ENCODE measurements around the gene MRPL40.
A peak's percentile ranks its signal among the peaks of the same experiment; 100 is the strongest.
"Not testable (repeated sequence)": the region's sequence is repeated elsewhere in the genome, so short reads cannot be mapped to it uniquely, and the experiment has no call there.

MRPL40 gene

GRCh38 chr22:19442166-19442565 is 9.8 kb downstream of the MRPL40 start:
- no peak for DNase-seq (ENCODE audit: low read depth)

DNA sequence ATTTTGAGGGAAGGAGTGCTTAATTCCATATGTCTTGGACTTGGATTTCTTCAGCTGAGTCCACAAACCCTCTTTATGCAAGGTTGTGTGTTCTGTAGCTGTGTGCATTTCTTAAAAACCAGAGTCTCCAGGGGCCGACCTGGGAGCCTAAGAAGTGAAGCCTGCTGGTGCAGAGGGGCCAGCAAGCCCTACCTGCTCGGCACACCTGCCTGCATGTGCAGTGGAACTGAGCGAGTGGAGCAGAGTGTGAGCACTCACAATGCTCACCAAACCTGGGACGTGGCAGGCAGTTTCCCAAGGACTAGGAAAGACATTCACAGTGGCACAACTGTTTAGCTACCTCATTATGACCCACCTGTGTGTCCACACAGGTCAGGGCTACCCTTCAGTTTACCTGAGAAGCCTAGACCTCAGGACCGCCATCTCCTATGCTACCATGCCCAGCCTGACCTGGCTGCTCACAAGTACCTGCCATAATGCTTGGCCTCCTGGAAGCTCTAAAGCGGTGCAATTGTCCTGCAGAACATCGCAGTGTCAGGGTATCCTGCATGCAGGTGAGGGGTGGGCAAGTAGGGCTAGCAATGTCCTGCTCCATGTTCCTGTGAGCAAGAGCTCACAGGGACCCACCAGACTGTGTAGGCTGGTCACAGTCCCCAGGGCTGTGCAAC is 11.3 kb downstream of the MRPL40 start:
- DNase-seq (ENCODE audit: low read depth), result no peak

GRCh38 chr22:19445279-19445982 is 13.1 kb downstream of the MRPL40 start:
- DNase-seq (ENCODE audit: low read depth), result not testable (repeated sequence)

- peak; percentile 19 for DNase-seq (ENCODE audit: low read depth)
Observed at GRCh38 chr22:19446603-19447329, 14.4 kb downstream of the MRPL40 start.

DNA sequence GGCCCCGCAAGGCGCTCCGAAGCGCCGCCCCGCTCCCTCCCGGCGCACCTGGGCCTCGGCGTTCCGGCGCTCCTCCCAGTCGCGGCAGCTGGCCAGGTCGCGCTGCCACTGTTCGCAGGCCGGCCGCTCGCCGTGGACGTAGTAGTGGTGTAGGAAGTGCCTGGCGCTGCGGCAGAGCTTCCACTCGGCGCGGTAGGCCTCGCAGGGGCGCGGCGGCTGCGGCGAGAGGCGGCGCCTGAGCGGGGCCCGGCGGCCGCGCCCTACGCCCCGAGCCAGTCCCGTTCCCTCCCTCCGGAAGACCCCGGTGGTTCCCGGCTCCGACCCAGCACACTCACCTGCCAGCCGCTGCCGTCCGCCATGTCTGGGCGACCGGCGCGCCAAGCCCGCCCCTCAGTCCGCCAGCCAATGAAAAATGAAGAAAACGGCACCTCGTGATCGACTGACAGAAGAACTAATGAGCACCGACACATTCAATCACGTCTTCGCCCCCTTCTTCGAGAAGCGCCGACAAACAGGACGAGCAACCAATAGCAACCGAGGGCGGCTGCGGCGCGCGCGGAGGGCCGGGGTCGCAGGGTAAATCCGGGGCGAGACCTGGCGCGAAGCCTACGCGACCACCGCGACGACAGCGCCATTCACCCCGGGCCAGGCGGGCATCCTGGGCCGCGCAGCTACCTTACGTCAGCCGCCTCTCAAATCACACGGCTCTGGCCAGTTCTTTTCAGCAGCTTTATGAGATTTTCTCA is 15.2 kb downstream of the MRPL40 start, which contains the start of gene C22orf39:
TSS of gene C22orf39 (minus strand) at position 382 of the 746 bp plus-strand sequence. CDS start at position 359, 23 bp downstream.
- peak; percentile 92 for DNase-seq (ENCODE audit: low read depth)

DNA sequence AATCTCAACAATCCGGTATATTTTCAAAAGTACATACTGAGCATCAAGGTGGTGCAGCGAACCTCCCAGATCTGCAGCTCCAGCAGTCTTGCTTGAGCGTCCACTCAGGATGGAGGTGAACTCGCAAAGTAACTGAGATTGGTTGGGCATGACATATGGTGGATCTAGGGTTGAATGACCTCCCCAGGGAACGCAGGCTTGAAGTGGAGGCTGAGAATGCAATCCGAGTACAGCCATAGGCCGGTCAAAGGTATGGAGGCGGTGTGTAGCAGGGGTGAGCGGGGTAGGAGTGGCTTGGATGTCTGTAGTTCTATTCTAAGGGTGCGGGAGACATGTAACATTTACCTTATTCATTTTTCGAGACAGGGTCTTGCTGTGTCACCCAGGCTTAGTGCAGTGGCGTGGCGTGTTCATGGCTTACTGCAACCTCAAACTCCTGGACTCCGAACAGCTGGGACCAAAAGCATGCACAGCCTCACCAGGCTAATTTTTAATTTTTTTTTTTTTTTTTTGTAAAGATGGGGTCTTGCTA is 15.8 kb downstream of the MRPL40 start:
- peak; percentile 48 for DNase-seq (ENCODE audit: low read depth)

- no peak for DNase-seq (ENCODE audit: low read depth)
Observed at GRCh38 chr22:19448739-19449421, 16.5 kb downstream of the MRPL40 start.

- DNase-seq (ENCODE audit: low read depth), result no peak
Observed at GRCh38 chr22:19449422-19449767, 17.1 kb downstream of the MRPL40 start.

DNA sequence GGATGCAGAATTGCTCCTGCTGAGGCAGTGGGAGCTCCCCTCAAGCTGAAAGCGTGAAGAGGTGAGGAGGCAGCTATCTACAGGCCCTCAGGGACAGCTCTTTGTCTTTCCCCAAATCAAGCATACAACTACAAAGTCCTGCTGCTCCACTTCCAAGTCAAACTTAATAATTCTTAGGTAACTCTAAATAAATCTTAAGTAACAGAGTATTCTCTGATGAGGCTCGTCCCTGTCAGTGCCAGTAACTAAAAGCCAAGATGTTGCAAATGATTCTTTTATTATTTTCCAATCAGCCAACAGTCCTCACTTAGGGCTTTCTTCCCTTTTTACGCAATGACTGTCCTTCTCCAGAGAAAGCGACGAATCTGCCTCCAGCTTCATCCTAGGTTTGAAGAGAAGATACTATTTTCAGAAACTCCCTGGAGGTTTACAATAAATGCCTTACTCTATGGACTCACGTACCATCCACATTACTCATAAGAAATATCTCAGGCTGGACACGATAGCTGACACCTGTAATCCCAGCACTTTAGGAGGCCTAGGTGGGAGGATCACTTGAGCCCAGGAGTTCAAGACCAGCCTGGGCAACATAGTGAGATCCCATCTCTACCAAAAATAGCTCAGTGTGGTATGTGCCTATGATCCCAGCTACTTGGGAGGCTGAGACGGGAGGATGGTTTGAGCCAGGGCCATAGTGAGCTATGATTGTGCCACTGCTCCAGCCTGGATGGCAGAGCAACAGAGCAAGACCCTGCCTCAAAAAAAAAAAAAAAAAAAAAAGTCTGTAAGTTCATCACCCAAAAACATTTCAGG is 18.2 kb downstream of the MRPL40 start:
- no peak for DNase-seq (ENCODE audit: low read depth)

DNA sequence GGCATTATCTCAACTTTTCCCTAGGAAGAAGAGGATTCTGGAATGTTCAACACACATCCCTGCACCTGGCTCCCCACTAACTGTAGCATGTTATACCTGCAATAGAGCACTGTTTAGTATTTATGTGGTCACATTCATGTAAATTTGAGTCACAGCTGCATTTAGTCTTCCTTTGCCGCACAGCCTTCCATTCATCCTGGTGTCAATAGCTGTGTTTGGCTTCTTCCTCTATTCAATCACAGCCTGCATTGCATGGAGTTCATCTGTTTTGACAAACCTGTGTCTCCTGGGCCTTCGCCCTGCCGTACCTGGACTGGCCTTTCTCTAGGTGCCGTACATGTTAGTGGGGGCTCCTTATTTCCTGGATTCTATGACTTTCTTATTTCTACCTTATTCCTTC is 19.2 kb downstream of the MRPL40 start:
- DNase-seq (ENCODE audit: low read depth), result no peak

- DNase-seq (ENCODE audit: low read depth), result no peak
Observed at GRCh38 chr22:19453718-19454117, 21.4 kb downstream of the MRPL40 start.

- no peak for DNase-seq (ENCODE audit: low read depth)
Observed at GRCh38 chr22:19454156-19454555, 21.8 kb downstream of the MRPL40 start.

- DNase-seq (ENCODE audit: low read depth), result no peak
Observed at GRCh38 chr22:19455033-19455432, 22.7 kb downstream of the MRPL40 start.

DNA sequence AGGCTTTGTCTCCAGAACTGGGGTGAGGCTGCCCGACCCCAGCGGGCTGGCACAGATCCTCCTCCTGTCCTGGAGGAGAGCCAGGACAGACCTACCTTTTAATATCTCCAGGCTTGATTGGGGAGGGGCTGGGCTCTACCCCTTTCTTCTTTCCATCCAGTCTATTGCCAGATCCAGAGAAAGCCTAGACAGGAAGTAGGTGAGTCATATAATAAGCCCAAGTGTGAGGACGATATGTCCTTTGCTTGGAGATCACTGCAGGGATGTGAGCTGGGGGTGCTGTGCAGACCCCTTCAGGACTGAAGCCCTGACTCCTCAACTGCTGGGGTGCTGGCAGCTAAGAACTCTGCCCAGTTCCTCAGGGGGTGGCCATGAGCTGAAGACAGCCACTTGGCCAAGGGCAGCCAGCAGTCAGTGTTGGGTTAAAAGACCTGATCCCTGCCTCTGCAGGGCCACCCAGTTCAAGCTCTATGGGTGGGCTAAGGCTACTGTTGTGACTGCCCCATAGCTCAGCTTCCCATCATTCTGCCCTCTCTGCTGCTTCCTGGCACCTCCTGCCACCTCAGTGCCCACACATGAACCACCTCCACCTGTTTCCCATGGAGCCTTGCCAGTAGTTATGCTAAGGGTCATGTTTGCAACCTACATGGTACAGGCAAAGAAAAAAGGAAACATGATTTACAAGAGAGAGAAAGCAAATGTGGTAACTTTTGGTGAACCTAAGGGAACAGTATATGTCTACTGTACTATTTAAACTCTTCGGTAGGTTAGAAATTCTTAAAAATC is 23.4 kb downstream of the MRPL40 start:
- peak; percentile 31 for DNase-seq (ENCODE audit: low read depth)

DNA sequence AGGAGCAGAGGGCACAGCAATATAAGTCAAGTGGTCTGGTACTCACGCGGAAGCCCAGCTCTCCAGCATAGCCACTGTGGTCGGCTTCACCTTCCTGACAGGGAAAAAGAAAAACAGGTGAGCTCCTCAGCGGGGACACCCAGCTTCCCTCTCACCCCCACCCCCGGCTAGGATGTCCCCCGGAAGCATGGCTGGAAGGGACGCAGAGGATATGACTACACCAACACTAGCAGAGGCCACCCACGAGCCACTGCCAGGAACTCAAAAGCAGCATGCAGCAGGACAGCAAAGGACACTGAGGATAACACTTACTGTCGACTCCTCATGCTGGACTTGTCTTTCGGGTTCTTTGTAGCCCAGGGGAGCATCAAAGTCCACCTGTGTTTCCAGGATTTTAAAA is 24.2 kb downstream of the MRPL40 start:
- DNase-seq (ENCODE audit: low read depth), result no peak

- no peak for DNase-seq (ENCODE audit: low read depth)
Observed at GRCh38 chr22:19457828-19458428, 25.6 kb downstream of the MRPL40 start.

DNA sequence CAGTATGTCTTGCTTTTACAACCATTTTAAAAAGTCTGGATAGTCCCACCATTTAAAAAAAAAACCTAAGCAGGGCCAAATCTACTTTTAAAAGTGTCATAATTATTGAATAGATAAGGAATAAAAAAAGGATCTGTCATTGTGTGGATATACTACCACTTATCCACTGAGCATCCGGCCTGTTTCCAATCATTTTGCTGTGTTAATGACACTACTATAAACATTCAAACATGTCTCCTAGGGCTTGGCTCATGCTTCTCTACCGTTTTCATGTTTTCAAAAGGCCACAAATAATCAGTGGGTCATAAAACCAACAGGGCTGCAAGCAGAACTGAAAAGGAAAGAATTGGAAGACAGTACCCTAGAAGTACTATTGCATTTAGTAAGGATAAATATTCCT is 27.7 kb downstream of the MRPL40 start:
- peak; percentile 32 for DNase-seq (ENCODE audit: low read depth)

DNA sequence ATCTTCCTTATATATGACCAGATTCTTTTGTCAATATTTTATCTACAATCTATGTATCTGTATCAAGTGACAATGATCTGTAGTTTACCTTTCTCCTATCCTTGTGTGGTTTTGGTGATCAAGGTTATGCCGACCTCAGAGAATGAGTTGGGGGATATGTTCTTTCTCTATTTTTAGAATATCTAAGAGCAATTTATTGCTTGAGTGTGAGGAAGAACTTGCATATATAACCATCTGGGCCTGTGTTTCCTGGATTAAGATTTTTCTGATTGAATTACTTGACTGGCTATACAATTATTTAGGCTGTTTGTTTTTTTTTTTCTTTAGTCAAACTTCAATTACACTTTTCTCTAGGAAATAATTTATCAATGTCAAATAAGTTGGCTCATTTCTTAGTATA is 29.2 kb downstream of the MRPL40 start:
- DNase-seq (ENCODE audit: low read depth), result no peak

DNA sequence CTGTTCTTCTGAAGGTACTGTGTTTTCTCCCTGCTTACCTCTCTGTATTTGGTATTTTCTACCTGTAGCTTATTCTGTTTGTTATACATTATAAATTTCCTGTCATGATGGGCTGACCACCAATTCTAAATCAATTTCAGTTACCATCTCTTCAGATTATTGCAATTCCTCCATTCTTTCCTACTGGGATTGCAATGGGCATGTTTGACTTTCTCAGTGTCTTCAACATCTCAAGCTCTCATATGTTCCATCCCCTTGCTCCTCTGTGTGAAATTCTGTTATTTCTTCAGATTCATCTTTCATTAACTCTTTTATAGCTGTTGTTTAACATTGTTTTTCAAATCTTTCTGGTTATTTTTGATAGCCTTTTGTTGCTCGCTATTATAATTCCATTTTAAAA is 30.7 kb downstream of the MRPL40 start:
- no peak for DNase-seq (ENCODE audit: low read depth)
